ENCODE measurements around the gene RSPO4.

RSPO4 gene

DNA sequence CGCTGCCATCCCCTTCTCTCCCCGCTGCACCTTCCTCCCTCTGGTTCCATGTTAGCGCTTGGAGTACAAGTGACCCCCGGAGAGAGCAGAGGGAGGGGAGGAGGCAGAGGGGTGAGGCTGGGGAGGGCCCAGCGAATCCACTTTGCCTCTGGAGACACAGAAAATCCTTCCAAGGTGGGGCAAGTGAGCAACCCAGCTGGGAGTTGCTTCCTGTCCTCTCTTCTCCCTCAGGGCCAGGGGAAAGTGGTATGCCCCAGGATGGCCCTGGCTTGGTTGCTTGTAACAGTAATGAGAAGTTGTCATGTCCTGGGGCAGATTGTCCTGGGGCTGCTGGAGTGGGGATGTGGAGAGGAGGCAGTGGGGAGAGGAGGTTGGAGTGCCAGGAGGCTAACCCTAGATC lies 85.3 kb downstream of the RSPO4 start:
- H3K4me1 ChIP-seq: no peaks in the 10 kb centered on the region
- no peak for TF ChIP-seq CTCF (IDR thresholded peaks at IDR 0.05; ENCODE audit: low read depth, low read length)
- DNase-seq: no peak
- no peaks in the 10 kb centered on the region for H3K9me3 ChIP-seq
- no peaks in the 10 kb centered on the region for H3K27me3 ChIP-seq
- H3K4me3 ChIP-seq (ENCODE audit: low read depth, low read length): no peak overlapping the region
- no peaks in the 10 kb centered on the region for H3K36me3 ChIP-seq

- H3K4me1 ChIP-seq: no peaks in the 10 kb centered on the region
- TF ChIP-seq CTCF (IDR thresholded peaks at IDR 0.05; ENCODE audit: low read depth, low read length): no peak
- H3K36me3 ChIP-seq: no peaks in the 10 kb centered on the region
- no peaks in the 10 kb centered on the region for H3K27me3 ChIP-seq
- no peaks in the 10 kb centered on the region for H3K9me3 ChIP-seq
- no peak within 1 kb of the TSS for H3K4me3 ChIP-seq (ENCODE audit: low read depth, low read length)
- no peak for DNase-seq
These were observed 85.8 kb downstream of the RSPO4 start, which contains the start of gene ANGPT4 for GRCh38 chr20:916125-916799. Gene ANGPT4 (minus strand): TSS chr20:916334. CDS start chr20:916214, 120 bp downstream.

- no peaks in the 10 kb centered on the region for H3K9me3 ChIP-seq
- no peaks in the 10 kb centered on the region for H3K4me1 ChIP-seq
- TF ChIP-seq CTCF (IDR thresholded peaks at IDR 0.05; ENCODE audit: low read depth, low read length): no peak
- H3K36me3 ChIP-seq: no peaks in the 10 kb centered on the region
- H3K27me3 ChIP-seq: no peaks in the 10 kb centered on the region
- H3K4me3 ChIP-seq (ENCODE audit: low read depth, low read length): no peak overlapping the region
- DNase-seq: no peak
These were observed 87.2 kb downstream of the RSPO4 start for GRCh38 chr20:914727-915498.

DNA sequence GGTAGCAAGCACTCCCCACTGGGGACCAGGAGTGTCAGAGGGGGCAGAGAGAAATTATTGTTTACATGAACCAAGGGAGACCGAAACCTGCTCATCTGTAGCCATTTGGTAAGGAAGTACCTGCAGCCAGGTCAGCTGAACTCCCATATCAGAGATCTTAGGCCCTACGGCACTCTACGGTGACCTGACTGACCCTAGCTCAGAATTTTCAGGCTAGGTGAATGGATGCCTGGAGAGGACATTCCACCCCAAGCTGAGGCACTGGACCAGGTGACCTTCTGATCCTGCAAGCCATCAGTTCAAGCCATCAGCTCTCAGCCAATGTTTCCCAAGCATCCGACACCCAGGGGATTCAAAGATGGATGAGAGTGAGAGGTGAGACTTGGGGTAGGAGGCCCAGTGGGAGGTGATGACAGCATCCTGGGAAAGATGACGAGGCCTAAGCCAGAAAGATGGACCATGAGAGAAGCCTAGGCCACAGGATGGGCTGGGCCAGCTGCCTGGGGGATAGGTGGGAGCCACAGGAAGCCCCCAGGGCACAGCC lies 88.7 kb downstream of the RSPO4 start:
- H3K4me1 ChIP-seq: no peaks in the 10 kb centered on the region
- no peak overlapping the region for H3K4me3 ChIP-seq (ENCODE audit: low read depth, low read length)
- no peaks in the 10 kb centered on the region for H3K27me3 ChIP-seq
- no peak for TF ChIP-seq CTCF (IDR thresholded peaks at IDR 0.05; ENCODE audit: low read depth, low read length)
- no peaks in the 10 kb centered on the region for H3K9me3 ChIP-seq
- no peak for DNase-seq
- no peaks in the 10 kb centered on the region for H3K36me3 ChIP-seq

DNA sequence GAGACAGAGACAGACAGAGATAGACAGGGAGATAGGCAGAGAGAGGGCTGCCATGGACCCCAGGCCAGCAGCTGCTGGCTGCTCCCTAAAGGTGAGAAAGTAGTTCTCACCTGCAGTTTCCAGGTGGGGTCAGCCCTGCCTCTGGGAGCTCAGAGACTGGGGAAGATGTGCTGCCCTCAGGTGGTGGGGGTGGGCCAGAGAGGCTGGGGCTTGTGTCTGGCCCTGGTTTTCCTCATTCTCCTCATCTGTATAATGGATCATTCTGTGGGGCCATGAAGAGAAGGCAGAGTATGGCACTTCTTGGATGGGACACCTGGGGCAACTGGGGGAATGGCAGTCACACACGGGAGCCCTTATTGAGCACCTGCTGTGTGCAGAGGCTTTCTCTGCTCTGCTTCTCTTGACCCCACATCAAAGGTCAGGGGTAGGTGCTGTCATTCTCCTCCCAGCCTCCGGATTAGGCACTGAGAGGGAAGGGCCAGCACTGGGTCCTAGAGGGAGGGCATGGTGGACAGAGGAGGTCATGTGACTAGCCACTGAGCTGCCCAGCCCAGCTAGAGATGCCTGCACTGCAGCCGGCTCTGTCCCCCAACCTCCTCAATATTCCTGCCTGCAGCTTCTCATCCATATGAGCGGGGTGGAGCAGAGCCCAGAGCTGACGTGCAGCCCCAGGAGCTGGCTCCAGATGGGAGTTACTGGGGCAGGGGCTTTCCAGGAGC lies 90.1 kb downstream of the RSPO4 start:
- Histone ChIP-seq H3K27me3 (no peaks in the 10 kb centered on the region), H3K36me3 (no peaks in the 10 kb centered on the region), H3K4me3 (ENCODE audit: low read depth, low read length) (no peak overlapping the region), H3K4me1 (no peaks in the 10 kb centered on the region), H3K9me3 (no peaks in the 10 kb centered on the region)
- TF ChIP-seq CTCF (IDR thresholded peaks at IDR 0.05; ENCODE audit: low read depth, low read length): no peak
- DNase-seq: no peak

Measured in BE2C (cell line).